NK-92 treated with Interleukin-12 subunit alpha and Interleukin-12 subunit beta, amount 100 ng/mL, for 24 hours (cell line): Measurements from ENCODE around the gene NOS3.

Source experiments
- DNase-seq: peaks from one replicate; lab custom pipeline; 2025; lab: John Stamatoyannopoulos, UW

Gene NOS3

DNA sequence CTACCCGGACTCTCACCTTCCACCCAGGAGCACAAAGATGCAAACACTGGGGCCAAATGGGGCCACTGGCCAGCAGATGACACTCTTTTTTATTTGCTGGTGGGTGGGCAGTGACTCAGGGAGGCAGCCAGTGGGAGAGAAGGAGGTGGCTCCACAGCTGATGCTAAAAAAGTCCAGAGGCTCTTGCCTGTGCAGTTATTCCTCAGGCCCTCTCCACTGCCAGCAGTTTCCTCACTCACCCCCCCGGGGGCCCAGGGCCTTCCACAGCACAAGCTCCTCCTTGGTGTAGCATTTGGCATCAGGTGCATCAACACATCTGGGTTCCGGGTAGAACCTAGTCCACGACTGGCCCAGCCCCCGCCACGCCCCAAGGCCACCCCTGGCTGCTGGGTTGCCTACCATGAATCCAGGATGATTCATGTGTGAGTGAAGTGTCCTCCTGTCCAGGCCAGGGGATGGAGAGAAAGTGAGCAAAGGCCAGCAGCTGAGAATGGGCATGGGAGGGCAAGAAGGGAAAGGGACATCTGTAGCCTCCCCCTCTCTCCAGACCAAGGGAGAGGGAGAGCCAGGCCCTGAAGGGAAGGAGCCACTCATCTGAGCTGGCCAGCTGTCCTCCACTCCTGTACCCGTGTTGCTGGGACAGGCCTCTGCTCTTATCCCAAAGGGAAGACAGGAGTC, 11.0 kb upstream of the NOS3 start:
- no peak for DNase-seq

DNA sequence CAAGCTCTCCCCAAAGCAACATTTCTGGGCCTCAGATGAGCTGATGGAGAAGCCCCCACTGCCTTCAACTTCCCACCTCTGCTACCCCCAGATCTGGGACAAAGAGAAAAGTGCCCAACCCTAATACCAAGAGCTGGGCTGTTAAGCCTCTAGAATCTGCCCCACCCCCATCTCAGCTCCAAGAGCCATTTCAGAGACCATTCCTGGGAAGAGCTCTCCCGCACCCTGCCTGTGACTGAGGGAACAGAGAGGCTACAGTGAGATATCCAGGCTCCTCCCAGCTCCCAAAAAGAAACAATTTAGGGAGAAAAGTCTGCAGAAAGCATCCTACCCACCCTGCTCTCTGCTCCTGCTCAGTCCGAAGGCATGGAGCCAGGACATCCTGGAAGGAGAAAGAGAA, 10.2 kb upstream of the NOS3 start:
- DNase-seq, result no peak

DNA sequence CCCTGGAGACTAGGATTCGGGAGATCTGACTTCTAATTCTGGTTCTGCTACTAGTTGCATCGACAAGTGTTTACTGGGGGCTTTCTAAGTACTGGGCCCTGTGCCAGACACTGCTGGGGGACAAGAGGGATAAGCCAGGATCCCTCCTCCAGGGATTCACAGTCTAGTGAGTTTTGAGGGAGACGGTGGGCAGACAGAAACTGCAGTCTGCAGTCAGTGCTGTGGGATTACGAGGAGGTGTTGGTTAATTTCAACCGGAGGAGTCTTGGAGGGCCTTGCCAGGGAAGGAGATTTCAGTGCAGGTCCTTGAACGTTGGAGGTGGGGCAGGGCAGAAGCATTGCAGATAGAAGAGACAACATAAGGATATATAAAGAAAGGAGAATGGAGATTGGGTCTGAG, 9.2 kb upstream of the NOS3 start:
- no peak for DNase-seq

DNA sequence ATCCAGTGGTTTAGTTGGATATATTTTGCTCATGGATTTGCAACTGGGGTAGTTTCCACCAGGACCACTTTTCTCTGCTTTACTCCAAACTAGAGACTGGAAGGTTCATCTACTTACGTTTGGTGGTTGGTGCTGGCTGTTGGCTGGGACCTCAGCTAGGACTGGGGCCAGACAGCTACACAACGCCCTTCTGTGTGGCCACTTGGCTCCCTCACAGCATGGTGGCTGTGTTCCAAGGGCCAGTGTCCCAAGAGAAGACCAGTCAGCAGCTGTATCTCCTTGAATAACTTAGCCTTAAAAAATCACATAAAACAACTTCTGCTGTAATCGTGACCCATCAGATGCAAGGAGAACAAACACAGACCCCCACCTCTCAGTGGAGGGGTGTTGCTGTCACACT, 8.5 kb upstream of the NOS3 start:
- no peak for DNase-seq

GRCh38 chr7:150983893-150984368, 6.9 kb upstream of the NOS3 start:
- no peak for DNase-seq

DNA sequence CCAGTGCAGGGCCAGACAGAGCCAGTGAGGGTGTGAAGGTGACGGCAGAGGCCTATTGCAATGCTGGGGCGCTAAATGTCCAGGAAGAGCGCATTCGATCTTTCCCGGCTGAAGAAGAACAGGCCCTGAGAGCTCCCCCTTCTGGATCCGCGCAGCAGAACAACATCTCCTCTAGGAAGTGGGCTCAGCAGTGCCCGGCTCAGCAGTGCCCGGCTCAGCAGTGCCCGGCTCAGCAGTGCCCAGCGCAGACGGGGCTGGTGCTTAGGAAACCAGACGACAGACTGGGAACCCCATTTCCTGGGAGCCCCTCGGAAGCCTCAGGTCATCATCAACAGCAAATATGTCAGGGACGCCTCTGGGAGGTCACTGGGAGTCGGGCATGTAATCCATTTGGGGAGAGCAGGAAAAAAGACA, 4.7 kb upstream of the NOS3 start:
- peak; percentile 26 for DNase-seq

DNA sequence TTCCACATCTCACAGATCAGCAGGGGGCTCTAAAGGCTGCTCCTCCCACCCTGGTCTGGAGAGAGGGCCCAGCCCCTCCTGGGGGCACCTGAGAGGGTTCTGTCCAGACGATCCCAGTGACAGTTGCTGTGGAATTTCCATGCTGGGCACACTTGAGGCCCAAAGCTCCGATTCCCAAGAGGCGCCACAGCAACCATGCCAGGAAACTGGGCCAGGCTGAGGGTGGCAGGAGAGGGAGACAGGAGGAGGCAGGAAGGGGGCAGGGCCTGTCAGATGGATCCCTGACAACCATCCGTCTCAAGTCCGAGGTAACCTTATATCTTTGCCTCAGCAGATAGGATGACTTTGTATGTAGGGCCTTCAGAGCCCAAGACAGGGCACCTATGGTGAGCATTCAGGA, 4.3 kb upstream of the NOS3 start:
- no peak for DNase-seq

DNA sequence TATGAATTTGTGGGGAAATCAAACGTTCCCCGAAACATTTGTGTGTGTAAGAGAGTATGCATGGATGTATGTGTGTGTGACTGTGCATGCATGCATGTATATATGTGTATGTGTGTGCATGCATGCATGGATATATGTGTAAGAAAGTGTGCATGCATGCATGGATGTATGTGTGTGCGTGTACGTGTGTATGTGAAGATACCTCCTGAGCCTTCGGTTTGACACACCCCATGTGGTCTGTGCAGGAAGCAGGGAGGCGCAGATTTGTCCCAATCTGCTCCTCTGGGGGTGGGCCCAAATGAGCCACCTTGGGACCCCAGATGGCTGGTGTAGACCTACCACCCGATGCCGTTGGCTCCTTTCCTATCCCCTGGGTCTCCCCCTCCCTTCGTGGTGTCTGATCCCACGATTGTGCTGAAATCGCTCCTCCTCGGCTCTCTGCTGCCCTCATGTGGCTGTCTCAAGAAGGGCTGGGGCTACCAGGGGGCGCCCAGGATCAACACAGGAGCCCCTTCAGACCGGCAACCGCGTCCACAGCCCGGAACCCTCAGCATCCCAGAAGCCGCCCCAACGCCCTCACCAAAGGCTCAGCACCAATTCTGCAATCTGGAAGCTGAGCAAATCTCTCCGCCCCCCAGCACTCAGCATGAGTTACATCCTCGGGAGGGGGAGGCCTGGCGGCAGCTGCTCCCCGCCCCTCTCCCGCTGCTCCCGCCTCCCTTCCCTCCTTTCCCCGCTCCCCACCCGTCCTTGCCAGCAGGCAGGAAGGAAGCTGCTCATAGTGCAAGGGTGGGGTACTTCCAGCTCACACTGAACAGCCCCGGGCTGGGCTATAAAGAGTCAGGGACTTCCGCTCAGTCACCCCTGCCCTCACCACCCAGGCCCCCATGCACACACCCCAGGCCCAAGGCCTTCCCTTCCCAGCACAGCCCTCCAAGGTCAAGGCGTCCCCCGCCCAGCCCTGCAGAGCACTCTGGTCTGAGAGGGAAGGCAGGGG, 2.3 kb upstream of the NOS3 start:
- DNase-seq, result peak; percentile 21

- DNase-seq, result no peak
Measured at GRCh38 chr7:150989456-150989855, 1.4 kb upstream of the NOS3 start.

DNA sequence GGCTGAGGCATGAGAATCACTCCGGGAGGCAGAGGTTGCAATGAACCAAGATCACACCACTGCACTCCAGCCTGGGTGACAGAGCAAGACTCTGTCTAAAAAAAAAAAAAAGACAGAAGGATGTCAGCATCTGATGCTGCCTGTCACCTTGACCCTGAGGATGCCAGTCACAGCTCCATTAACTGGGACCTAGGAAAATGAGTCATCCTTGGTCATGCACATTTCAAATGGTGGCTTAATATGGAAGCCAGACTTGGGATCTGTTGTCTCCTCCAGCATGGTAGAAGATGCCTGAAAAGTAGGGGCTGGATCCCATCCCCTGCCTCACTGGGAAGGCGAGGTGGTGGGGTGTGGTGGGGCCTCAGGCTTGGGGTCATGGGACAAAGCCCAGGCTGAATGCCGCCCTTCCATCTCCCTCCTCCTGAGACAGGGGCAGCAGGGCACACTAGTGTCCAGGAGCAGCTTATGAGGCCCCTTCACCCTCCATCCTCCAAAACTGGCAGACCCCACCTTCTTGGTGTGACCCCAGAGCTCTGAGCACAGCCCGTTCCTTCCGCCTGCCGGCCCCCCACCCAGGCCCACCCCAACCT, 1.3 kb downstream of the NOS3 start:
- no peak for DNase-seq

DNA sequence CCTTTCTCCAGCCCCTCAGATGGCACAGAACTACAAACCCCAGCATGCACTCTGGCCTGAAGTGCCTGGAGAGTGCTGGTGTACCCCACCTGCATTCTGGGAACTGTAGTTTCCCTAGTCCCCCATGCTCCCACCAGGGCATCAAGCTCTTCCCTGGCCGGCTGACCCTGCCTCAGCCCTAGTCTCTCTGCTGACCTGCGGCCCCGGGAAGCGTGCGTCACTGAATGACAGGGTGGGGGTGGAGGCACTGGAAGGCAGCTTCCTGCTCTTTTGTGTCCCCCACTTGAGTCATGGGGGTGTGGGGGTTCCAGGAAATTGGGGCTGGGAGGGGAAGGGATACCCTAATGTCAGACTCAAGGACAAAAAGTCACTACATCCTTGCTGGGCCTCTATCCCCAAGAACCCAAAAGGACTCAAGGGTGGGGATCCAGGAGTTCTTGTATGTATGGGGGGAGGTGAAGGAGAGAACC, 2.1 kb downstream of the NOS3 start:
- no peak for DNase-seq

GRCh38 chr7:150993511-150993910, 2.7 kb downstream of the NOS3 start:
- no peak for DNase-seq

DNA sequence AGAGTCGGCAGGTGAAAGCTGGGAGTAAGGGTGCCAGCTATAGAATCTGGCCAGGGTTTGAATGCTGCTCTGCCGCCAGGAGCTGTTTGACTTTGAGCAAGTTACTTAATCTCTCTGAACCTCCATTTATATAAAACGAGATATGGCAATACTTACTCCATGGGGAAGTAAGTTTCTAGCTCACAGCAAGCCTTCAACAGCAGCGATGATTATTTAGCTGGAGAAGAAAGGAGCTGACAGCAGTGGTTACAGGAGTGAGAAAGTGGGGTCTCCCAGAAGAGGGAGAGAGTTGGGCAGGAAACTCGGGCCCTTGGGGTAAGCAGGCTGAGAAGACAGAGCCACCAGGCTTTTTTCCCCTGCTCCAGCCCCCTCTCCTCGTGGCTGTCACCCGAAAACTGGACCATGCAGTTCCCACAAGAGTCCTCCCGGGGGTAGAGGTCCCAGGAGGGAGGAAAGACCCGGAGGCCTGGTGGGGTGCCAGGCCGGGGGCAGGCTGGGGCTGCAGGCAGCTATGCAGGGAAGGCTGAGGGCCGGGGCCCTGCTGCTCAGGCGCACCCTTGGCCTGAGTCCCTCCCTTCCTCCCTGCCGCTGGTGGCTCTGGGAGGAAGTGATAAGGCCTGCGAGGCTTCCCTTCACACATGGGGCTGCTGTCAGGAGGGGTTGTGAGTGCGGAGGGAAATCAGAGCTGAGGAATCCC, 3.5 kb downstream of the NOS3 start:
- DNase-seq, result no peak

- DNase-seq, result no peak
Measured at GRCh38 chr7:150994838-150995510, 4.2 kb downstream of the NOS3 start.

- DNase-seq, result no peak
Measured at GRCh38 chr7:150996376-150997074, 5.7 kb downstream of the NOS3 start.

DNA sequence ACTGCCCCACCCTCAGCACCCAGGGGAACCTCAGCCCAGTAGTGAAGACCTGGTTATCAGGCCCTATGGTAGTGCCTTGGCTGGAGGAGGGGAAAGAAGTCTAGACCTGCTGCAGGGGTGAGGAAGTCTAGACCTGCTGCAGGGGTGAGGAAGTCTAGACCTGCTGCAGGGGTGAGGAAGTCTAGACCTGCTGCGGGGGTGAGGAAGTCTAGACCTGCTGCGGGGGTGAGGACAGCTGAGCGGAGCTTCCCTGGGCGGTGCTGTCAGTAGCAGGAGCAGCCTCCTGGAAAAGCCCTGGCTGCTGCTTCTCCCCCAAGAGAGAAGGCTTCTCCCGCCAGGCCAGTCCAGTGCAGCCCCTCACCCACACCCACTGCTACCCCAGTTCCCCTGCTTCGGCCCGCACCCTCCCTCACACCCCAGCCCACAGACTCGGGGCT, 6.3 kb downstream of the NOS3 start:
- no peak for DNase-seq

- DNase-seq, result no peak
Measured at GRCh38 chr7:150997817-150998216, 7.0 kb downstream of the NOS3 start.

DNA sequence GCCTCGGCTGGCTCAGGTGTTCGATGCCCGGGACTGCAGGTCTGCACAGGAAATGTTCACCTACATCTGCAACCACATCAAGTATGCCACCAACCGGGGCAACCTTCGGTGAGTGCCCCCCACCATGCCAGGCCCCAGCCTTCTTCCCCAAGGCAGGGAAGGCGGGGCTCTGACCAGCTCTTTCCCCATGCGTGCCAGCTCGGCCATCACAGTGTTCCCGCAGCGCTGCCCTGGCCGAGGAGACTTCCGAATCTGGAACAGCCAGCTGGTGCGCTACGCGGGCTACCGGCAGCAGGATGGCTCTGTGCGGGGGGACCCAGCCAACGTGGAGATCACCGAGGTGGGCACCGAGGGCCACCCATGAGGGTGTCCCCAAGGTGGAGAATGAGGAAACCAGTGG, 7.5 kb downstream of the NOS3 start:
- no peak for DNase-seq

DNA sequence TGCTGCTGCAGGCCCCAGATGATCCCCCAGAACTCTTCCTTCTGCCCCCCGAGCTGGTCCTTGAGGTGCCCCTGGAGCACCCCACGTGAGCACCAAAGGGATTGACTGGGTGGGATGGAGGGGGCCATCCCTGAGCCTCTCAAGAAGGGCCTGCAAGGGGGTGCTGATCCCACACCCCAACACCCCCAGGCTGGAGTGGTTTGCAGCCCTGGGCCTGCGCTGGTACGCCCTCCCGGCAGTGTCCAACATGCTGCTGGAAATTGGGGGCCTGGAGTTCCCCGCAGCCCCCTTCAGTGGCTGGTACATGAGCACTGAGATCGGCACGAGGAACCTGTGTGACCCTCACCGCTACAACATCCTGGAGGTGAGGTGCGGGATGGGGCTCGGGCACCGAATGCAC, 8.2 kb downstream of the NOS3 start:
- DNase-seq, result no peak

DNA sequence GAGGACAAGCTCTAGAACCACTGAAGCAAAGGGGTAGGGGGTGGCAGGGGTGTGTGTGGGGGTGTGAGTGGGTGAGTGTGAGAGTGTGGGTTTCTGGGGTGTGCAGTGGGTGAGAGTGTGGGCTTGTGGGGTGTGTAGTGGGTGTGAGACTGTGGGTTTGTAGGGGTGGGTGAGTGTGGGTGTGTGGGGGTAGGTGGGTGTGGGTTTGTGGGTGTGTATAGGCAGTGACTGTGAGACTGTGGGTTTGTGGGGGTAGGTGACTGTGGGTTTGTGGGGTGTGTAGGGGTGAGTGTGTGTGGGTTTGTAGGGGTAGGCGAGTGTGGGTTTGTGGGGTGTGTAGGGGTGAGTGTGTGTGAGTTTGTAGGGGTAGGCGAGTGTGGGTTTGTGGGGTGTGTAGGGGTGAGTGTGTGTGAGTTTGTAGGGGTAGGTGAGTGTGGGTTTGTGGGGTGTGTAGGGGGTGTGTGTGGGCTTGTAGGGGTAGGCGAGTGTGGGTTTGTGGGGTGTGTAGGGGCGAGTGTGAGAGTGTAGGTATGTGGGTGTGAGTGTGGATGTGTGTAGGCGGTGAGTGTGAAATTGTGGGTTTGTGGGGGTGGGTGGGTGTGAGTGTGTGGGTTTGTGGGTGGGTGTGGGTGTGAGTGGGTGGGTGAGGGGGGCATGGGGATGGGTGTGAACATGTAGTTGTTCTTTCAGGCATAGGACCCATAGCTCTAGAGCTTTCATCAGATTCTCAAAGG, 8.8 kb downstream of the NOS3 start:
- no peak for DNase-seq
